Pons (tissue), 1 donor: ENCODE data around the gene CDHR5.

ENCODE experiments used
- DNase-seq: peaks from one replicate; pipeline ENCODE4 v3.0.0-alpha.2; 2016; ENCODE audit warnings: low spot score

CDHR5 gene

GRCh38 chr11:609341-609811 is 15.4 kb downstream of the CDHR5 start:
- no peak for DNase-seq

DNA sequence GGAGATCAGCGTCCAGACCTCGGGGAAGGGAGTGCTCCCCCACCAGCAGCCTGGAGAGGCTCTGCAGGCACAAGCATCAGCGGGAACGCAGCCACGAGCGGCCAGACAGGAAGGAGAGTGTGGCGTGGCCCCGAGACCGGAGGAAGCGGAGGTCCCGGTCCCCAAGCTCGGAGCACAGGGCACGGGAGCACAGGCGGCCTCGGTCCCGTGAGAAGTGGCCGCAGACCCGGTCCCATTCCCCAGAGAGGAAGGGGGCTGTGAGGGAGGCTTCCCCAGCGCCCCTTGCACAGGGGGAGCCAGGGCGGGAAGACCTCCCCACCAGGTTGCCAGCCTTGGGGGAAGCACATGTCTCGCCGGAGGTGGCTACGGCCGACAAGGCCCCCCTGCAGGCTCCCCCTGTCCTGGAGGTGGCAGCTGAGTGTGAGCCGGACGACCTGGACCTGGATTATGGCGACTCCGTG is 15.9 kb downstream of the CDHR5 start:
- DNase-seq = no peak

GRCh38 chr11:607971-608659 is 16.6 kb downstream of the CDHR5 start:
- no peak for DNase-seq

GRCh38 chr11:607020-607780 is 17.6 kb downstream of the CDHR5 start:
- no peak for DNase-seq

- DNase-seq = peak; percentile 17
Observed at GRCh38 chr11:606245-606644, 18.5 kb downstream of the CDHR5 start.

- DNase-seq = no peak
Observed at GRCh38 chr11:605286-606129, 19.2 kb downstream of the CDHR5 start.

DNA sequence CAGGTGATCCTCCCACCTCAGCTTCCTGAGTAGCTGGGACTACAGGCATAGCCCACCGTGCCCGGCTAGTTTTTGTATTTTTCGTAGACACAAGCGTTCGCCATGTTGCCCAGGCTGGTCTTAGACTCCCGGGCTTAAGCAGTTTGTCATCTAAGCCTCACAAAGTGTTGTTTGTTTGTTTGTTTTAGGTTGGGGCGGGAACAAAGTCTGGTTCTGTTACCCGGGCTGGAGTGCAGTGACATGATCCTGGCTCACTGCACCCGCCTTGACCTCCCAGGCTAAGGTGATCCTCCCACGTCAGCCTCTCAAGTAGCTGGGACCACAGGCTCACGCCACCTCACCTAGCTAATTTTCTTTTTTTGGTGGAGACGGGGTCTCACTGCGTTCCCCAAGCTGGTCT is 21.6 kb downstream of the CDHR5 start:
- DNase-seq = no peak

- DNase-seq = no peak
Observed at GRCh38 chr11:601573-602245, 23.0 kb downstream of the CDHR5 start.

DNA sequence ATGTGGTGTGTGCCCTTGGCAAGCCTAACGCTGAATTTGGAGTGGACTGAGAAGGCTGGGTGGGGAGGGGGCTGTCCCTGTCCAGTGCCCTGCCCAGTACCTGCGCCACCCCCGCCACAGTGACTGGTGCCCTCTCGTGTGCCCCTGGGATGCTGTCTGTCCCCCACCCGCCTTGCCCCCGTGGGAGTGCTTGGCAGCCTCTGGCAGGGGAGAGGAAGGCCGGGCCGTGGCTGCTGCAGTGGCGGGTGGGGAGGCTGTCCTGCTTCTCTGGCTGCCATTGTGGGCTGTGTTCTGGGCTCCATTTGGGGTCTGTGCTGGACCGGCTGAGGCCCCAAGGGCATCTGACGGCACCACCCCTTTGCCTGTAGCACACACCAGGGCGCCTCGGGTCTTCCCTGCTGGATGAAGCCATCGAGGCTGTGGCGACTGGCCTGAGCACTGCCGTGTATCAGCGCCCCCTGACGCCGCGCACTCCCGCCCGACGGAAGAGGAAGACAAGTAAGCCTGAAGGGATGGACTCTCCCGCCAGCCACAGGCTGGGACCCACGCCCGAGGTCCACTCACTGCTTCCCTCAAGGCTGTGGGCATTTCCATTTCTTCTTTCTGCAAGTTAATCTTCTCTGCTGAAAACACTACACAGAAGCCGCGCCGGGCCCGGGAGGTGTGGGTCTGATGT is 26.6 kb downstream of the CDHR5 start:
- DNase-seq = no peak

DNA sequence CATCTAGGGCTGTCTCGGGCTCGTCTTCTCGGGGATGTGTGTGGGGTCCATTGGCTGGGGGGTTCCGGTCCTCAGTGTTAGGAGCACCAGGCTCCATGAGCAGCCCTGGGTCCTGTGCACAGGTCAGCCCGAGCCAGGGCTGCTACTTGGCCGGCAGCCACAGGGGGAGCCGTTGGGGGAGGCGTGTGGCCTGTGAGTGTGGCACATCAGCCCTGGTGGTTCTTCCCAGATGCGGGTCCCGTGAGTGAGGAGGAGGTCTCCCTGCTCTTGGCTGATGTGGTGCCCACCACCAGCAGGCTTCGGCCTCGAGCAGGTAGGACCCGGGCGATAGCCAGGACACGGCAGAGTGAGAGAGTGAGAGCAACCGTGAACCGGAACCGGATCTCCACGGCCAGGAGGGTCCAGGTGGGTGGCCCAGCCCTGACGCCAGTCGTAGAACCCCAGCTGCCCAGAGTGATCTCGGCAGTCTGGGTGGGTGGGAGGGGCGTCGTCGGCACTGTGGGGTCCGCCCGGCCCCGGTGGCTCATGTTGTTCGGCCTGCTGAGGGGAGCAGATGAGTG is 27.5 kb downstream of the CDHR5 start:
- no peak for DNase-seq

- DNase-seq = no peak
Observed at GRCh38 chr11:596374-596773, 28.4 kb downstream of the CDHR5 start.

GRCh38 chr11:595400-595799 is 29.4 kb downstream of the CDHR5 start:
- DNase-seq = no peak

DNA sequence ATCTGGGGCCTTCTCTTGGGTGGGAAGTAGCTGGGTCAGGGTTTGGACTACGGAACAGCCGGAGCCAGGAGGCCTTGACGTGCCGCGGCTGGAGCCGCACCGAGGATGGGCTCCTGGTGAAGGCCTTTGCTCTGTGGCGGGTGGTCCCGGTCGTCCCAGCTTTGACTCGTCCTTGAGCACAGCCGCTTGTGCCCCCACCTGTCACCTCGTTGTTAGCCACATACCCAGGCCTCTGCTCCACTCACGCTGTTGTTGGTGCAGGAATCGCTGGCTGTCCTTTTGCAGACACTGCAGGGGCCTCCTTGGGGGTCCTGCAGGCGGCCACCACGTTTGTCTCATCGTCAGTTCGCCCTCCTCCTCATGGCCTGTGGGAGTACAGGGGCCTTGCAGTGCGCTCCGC is 31.4 kb downstream of the CDHR5 start:
- no peak for DNase-seq

DNA sequence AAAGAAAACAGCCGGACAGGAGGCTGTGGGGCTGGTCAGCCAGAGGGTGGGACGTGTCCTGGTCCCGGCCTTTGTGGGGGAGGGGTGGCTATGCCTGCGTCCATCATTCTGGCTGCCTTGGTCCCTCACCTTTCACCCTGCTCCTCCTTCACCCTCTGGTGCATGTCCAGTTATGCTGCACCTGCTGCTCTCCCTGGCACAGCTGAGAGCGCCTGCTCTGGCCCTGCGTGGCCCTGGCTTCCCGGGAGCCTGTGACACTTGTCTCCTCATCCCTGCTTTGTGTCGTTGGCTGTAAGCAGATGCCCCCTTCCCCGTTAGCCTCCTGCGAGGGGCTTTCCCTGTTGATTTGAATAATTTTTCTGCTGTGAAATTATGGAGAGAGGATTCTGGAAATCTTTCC is 31.8 kb downstream of the CDHR5 start:
- no peak for DNase-seq

GRCh38 chr11:592501-592900 is 32.3 kb downstream of the CDHR5 start:
- DNase-seq = no peak

DNA sequence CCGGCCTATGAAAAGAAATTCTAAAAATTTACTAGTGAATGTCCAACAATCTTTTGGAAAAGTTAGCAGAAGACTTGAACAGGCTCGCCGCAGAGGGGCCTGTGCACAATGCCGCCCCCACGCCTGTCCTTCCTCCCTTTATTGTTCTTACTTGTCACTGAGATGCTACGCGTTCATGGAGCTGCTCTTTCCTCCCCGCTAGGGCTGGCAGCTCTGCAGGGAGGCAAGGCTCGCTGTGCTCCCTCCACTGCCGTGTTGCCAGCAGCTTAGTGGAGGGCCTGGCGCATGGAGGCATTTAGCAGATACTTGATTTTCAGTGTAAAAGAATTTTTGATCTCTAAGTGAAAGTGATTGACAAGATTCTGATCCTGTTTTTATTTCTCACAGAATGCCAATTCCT is 33.8 kb downstream of the CDHR5 start:
- no peak for DNase-seq

GRCh38 chr11:589798-590197 is 35.0 kb downstream of the CDHR5 start:
- no peak for DNase-seq

DNA sequence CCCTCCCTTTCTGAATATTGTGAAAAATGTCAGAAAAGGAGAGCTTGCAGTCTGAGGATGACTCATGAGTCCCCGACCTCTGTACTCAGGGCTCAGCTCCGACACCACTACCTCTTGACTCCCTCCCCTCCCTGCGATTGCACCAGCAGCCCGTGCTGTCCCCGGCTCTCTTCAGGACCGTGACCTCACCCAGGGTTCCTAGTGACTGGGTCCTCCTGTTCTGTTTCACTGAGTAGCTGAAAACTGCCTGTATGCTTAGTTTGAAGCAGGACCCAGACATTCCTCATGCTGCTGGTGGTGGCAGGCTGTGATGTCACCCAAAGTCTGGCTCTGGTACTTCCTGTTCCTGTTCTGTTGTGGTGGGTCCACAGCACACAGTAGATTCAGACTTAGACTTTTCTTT is 36.8 kb downstream of the CDHR5 start:
- no peak for DNase-seq

DNA sequence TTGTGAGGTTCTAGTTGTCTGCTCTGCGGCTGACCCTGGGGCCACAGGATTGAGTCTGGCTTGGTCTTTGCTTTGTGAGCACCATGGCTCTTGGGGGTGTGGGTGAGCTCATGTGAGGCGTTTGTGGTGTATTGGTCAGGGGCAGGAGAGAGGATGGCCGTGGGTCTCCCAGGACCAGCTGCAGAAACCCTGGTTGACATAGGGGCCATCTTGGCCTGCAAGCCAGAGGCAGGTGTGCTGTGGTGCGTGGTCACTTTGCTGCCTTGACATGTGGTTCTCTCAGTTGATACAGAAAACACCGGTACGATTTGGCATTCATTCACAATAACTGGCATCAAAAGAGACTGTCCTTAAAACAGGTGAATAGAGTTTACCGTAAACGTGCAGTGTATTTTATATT is 37.2 kb downstream of the CDHR5 start:
- no peak for DNase-seq

DNA sequence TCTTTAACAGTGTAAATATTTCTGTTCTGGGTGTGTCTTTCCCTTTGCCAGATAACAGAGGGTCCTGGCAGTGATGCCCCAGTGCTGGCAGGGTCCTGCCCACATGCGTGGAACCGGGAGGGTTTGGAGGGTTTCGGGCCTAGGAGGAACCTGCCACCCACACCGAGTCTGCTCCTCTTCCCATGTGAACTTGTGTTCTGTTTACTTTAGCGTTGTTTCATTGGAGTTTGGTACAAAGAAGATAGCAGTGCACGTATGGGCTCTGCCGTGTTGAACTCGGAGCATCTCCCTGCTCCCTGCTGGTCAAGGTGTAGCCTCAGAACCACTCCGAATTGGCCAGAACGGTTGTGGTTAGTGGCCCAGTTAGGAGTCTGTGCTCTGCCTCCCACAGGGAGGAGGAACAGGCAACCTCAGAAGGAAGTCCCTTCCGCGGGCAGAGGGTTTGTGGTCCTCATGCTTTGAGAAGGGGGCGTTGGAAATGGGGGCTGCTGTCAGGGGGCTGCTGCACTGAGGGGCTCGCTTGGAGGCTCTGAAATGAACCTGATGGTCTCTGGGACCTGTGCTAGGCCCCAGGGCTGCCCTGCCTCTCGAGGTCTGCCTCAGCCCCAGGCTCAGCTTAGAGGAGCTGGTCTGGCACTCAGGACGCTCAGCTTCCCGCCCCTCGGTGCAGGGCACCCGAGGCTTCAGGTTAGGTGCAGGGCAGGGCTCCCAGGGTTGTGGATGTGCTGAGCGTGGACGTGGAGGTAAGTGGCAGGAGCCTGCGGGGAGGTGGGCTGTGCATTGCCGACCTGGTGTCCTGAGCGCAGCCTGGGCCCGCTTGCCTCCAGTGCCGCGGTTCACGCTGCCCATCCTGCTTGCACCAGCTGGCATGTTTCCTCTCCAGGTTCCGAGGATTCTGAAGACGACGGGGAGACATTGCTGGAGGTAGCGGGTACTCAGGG is 38.1 kb downstream of the CDHR5 start:
- no peak for DNase-seq
